ENCODE data around the gene HES3. TPM values are rescaled to one million over a fixed set of nuclear protein-coding genes. Genes with fewer than 3 reads are reported as not detected.

Gene HES3
- total and polyA plus RNA-seq, 10 of the 15 experiments (the other 5 are each of a cell fraction or from before 2014, with no cell fraction given) = not detected

GRCh38 chr1:6272868-6273267 is 28.9 kb downstream of the HES3 start:
- CTCF ChIA-PET = interaction anchor here (0.7 kb wide), 1 partner anchor 42 kb away, joined by 3 read pairs; no protein-coding TSS in a partner anchor
- FAIRE-seq (no peak), DNase-seq (ENCODE audit: low read depth, low spot score) (no peak), ATAC-seq (no peak)
- 69% methylated on average over 6 of the region's 6 CpGs for WGBS (ENCODE audit: insufficient coverage, insufficient replicate concordance, low lambda C conversion rate, missing lambda C conversion rate)
- BruUV-seq (replicated peaks) = no TSS peak
- Histone ChIP-seq H4K20me1 (ENCODE audit: control insufficient read depth, insufficient read depth) (no peaks in the 10 kb centered on the region; the same call in 1 of the 2 replicates), H2AFZ (ENCODE audit: control insufficient read depth, low read depth, low read length) (no peak overlapping the region), H3K9ac (ENCODE audit: control insufficient read depth, insufficient read depth, low read length) (no peak overlapping the region), H3K4me3 (no peak overlapping the region), H3K9me3 (replicated peaks; ENCODE audit: control insufficient read depth, insufficient read depth, low read length) (no peaks in the 10 kb centered on the region), H3K27ac (ENCODE audit: control insufficient read depth, insufficient read depth) (no peak overlapping the region), H3K4me2 (ENCODE audit: control insufficient read depth, insufficient read depth) (no peak overlapping the region), H3K27me3 (replicated peaks in 1 of 2; ENCODE audit: control insufficient read depth in 2 of 2, insufficient read depth in 2 of 2, low read length in 1 of 2) (no peaks in the 10 kb centered on the region), H3K4me1 (ENCODE audit: control insufficient read depth, insufficient read depth, low read length) (no peaks in the 10 kb centered on the region), H3K79me2 (ENCODE audit: control insufficient read depth, insufficient read depth, low read length) (no peaks in the 10 kb centered on the region), H3K36me3 (ENCODE audit: control insufficient read depth in 2 of 2, insufficient read depth in 2 of 2, low read length in 1 of 2) (peaks cover 0 to 4% of the 10 kb centered on the region in 2 experiments; a peak in 2 of 4 replicates)
- POLR2A ChIA-PET = no interaction called here
- intact Hi-C loops (cut with micrococcal nuclease; ENCODE audit: unreplicated experiment) (no loop called here), in situ Hi-C loops (cut with MboI) (no loop called here)
- TF ChIP-seq TCF12 (IDR thresholded peaks at IDR 0.05; ENCODE audit: low read depth, low read length) (no peak), IKZF1 (conservative IDR thresholded peaks at IDR 0.05) (no peak), CBFB (IDR thresholded peaks at IDR 0.05; ENCODE audit: low read depth) (no peak), ATF7 (IDR thresholded peaks at IDR 0.05; ENCODE audit: low read depth) (no peak), NFYA (IDR thresholded peaks at IDR 0.05; ENCODE audit: borderline replicate concordance, low read depth, low read length) (no peak), ETV6 (conservative IDR thresholded peaks at IDR 0.05 in 1 of 2, IDR thresholded peaks at IDR 0.05 in 1 of 2; ENCODE audit: borderline replicate concordance in 1 of 2, low read depth in 1 of 2) (no peak), BCL11A (IDR thresholded peaks at IDR 0.05; ENCODE audit: low read depth, low read length) (no peak)
- RAD21 ChIA-PET (ENCODE audit: unreplicated experiment) = interaction anchor here (0.6 kb wide), 1 partner anchor 41 kb away, joined by 4 read pairs; no protein-coding TSS in a partner anchor
- SMC1A ChIA-PET (ENCODE audit: uncharacterized antibody, unreplicated experiment) = no interaction called here

- no peak overlapping the region for H3K4me3 ChIP-seq
- H4K20me1 ChIP-seq (ENCODE audit: control insufficient read depth, insufficient read depth) = no peaks in the 10 kb centered on the region; the same call in 1 of the 2 replicates
- H3K9me3 ChIP-seq (replicated peaks; ENCODE audit: control insufficient read depth, insufficient read depth, low read length) = no peaks in the 10 kb centered on the region
- ChIA-PET CTCF (interaction anchor here (0.7 kb wide), 1 partner anchor 43 kb away, joined by 3 read pairs; no protein-coding TSS in a partner anchor), RAD21 (ENCODE audit: unreplicated experiment) (interaction anchor here (0.6 kb wide), 1 partner anchor 41 kb away, joined by 4 read pairs; no protein-coding TSS in a partner anchor), POLR2A (no interaction called here), SMC1A (ENCODE audit: uncharacterized antibody, unreplicated experiment) (no interaction called here)
- intact Hi-C loops (cut with micrococcal nuclease; ENCODE audit: unreplicated experiment) = no loop called here
- no peak overlapping the region for H3K4me2 ChIP-seq (ENCODE audit: control insufficient read depth, insufficient read depth)
- no peaks in the 10 kb centered on the region for H3K79me2 ChIP-seq (ENCODE audit: control insufficient read depth, insufficient read depth, low read length)
- no peak overlapping the region for H3K9ac ChIP-seq (ENCODE audit: control insufficient read depth, insufficient read depth, low read length)
- peaks cover 0 to 4% of the 10 kb centered on the region in 2 experiments; a peak in 2 of 4 replicates for H3K36me3 ChIP-seq (ENCODE audit: control insufficient read depth in 2 of 2, insufficient read depth in 2 of 2, low read length in 1 of 2)
- DNase-seq (ENCODE audit: low read depth, low spot score) (no peak), ATAC-seq (no peak), FAIRE-seq (no peak)
- BruUV-seq (replicated peaks) = no TSS peak
- WGBS (ENCODE audit: insufficient coverage, insufficient replicate concordance, low lambda C conversion rate, missing lambda C conversion rate) = 83% methylated on average over 19 of the region's 19 CpGs
- H3K27me3 ChIP-seq (replicated peaks in 1 of 2; ENCODE audit: control insufficient read depth in 2 of 2, insufficient read depth in 2 of 2, low read length in 1 of 2) = no peaks in the 10 kb centered on the region
- H2AFZ ChIP-seq (ENCODE audit: control insufficient read depth, low read depth, low read length) = no peak overlapping the region
- no peaks in the 10 kb centered on the region for H3K4me1 ChIP-seq (ENCODE audit: control insufficient read depth, insufficient read depth, low read length)
- no peak overlapping the region for H3K27ac ChIP-seq (ENCODE audit: control insufficient read depth, insufficient read depth)
- in situ Hi-C loops (cut with MboI) = no loop called here
- TF ChIP-seq EZH2 (IDR thresholded peaks at IDR 0.05; ENCODE audit: borderline replicate concordance, control insufficient read depth, low read depth, low read length) = no peak
- no peak for TF ChIP-seq NBN (IDR thresholded peaks at IDR 0.05)
- no peak for TF ChIP-seq JUNB (IDR thresholded peaks at IDR 0.05)
- no peak for TF ChIP-seq IRF3 (IDR thresholded peaks at IDR 0.05)
- no peak for TF ChIP-seq MAX (IDR thresholded peaks at IDR 0.05; ENCODE audit: low read depth, low read length)
- TF ChIP-seq PML (IDR thresholded peaks at IDR 0.05; ENCODE audit: low read length) = no peak
- TF ChIP-seq ZBED1 (IDR thresholded peaks at IDR 0.05; ENCODE audit: borderline replicate concordance) = no peak
- TF ChIP-seq SREBF1 (IDR thresholded peaks at IDR 0.05; ENCODE audit: low read length) = no peak
- no peak for TF ChIP-seq ELK1 (IDR thresholded peaks at IDR 0.05; ENCODE audit: low read depth, low read length)
- TF ChIP-seq MEF2B (IDR thresholded peaks at IDR 0.05; ENCODE audit: partially characterized antibody, poor library complexity, severe bottlenecking) = no peak
Measured at GRCh38 chr1:6273380-6273891, 29.5 kb downstream of the HES3 start.

All from GM12878 (cell line).